Cardiac muscle cell (in vitro differentiated cells and primary cell): ENCODE measurements around the gene ACOT8. TPM values are rescaled to one million over a fixed set of nuclear protein-coding genes. Genes with fewer than 3 reads are reported as not detected.
A peak's percentile ranks its signal among the peaks of the same experiment; 100 is the strongest.

Source experiments
- DNase-seq, 2 donors: peaks; one replicate each; pipeline versions ENCODE4 v3.0.0 to v3.0.0-alpha.2; 2010 to 2017; ENCODE audit warnings: low read depth in 1 of 2, low spot score in 1 of 2
- H3K27ac ChIP-seq: fragments of 200-600 bp; sonication (generic); 2 replicates; pipeline ENCODE4 v1.5.1; 2016
- H3K27me3 ChIP-seq: fragments of 200-600 bp; sonication (generic); 2 replicates; pipeline ENCODE4 v1.6.0; 2016; ENCODE audit warnings: control low read depth
- H3K36me3 ChIP-seq: fragments of 200-600 bp; sonication (generic); 2 replicates; pipeline ENCODE4 v1.5.1; 2016; ENCODE audit warnings: control low read depth
- H3K4me1 ChIP-seq: fragments of 200-600 bp; sonication (generic); 2 replicates; pipeline ENCODE4 v1.8.1; 2017; ENCODE audit warnings: low read depth, mild to moderate bottlenecking, mixed run types
- H3K4me3 ChIP-seq: fragments of 200-600 bp; sonication (generic); 2 replicates; pipeline ENCODE4 v1.5.1; 2016; ENCODE audit warnings: mild to moderate bottlenecking
- H3K9me3 ChIP-seq: fragments of 200-600 bp; sonication (generic); 2 replicates; pipeline ENCODE4 v1.5.1; 2017; ENCODE audit warnings: low read depth, mild to moderate bottlenecking, control low read depth
- CTCF ChIP-seq: IDR thresholded peaks from 2 replicates; pipeline ENCODE4 v1.5.1; 2012; ENCODE audit warnings: low read depth, mild to moderate bottlenecking, low read length
- polyA plus RNA-seq: library from polyadenylated mRNA; unstranded; fragments of >200 nt; fragmentation: Nextera tagmentation; extraction: Ambion mirVana; gene quantifications from 2 replicates; pipeline ENCODE4 v1.2.1, GENCODE V29; 2016
- total RNA-seq: library from RNA; depleted of rRNA; stranded (reverse); fragments of >200 nt; gene quantifications from 2 replicates; pipeline ENCODE4 v1.2.3, GENCODE V29; 2016

ACOT8 gene
- total and polyA plus RNA-seq, 2 experiments from 2014 or later, result 55.9 to 64.9 TPM

- H3K36me3 ChIP-seq, result peaks cover 24% of the 10 kb centered on the region
- DNase-seq, result peak; percentile 91 to 92
- peak; percentile 78 for TF ChIP-seq CTCF
- H3K4me3 ChIP-seq, result peak overlapping the region; percentile 71
- H3K9me3 ChIP-seq, result no peaks in the 10 kb centered on the region
- H3K27ac ChIP-seq, result peak overlapping the region; percentile 95
- H3K27me3 ChIP-seq, result no peaks in the 10 kb centered on the region
- peaks cover 9% of the 10 kb centered on the region for H3K4me1 ChIP-seq
Observed at GRCh38 chr20:45890077-45890984, 33.1 kb upstream of the ACOT8 start.

DNA sequence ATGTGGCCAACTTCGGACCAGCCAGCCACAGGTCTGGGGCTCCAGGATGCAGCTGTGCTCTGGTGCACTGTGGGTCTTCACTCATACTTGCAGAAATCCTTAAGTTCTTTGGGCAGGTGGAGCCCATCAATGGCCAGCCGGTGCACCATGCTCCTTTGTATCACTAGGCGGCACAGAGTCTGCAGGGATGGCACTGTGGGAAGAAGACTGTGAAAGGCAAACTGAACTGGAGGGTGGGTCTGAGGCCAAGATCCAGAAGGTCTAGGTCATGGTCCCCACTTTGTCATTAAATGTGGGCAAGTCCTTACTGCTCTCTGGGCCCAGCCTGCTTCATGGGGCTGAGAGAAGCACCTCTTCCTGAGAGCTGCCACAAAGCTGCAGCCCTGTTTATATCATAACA, 31.5 kb upstream of the ACOT8 start:
- no peaks in the 10 kb centered on the region for H3K9me3 ChIP-seq

GRCh38 chr20:45887346-45887715, 30.1 kb upstream of the ACOT8 start, which contains the start of gene SPATA25:
TSS of gene SPATA25 (minus strand) at chr20:45887622. CDS start at chr20:45887590, 32 bp downstream.
- H3K36me3 ChIP-seq, result peaks cover 12% of the 10 kb centered on the region
- no peaks in the 10 kb centered on the region for H3K27me3 ChIP-seq
- no peak within 1 kb of the TSS for H3K27ac ChIP-seq
- no peak within 1 kb of the TSS for H3K4me3 ChIP-seq
- TF ChIP-seq CTCF, result no peak
- peaks cover 9% of the 10 kb centered on the region for H3K4me1 ChIP-seq
- no peaks in the 10 kb centered on the region for H3K9me3 ChIP-seq
- no peak for DNase-seq

More for the DNA sequence above, 31.5 kb upstream of the ACOT8 start:
- no peak overlapping the region for H3K4me3 ChIP-seq
- no peak for TF ChIP-seq CTCF
- peaks cover 9% of the 10 kb centered on the region for H3K36me3 ChIP-seq
- DNase-seq, result no peak
- H3K27ac ChIP-seq, result no peak overlapping the region
- H3K4me1 ChIP-seq, result peaks cover 9% of the 10 kb centered on the region
- no peaks in the 10 kb centered on the region for H3K27me3 ChIP-seq

DNA sequence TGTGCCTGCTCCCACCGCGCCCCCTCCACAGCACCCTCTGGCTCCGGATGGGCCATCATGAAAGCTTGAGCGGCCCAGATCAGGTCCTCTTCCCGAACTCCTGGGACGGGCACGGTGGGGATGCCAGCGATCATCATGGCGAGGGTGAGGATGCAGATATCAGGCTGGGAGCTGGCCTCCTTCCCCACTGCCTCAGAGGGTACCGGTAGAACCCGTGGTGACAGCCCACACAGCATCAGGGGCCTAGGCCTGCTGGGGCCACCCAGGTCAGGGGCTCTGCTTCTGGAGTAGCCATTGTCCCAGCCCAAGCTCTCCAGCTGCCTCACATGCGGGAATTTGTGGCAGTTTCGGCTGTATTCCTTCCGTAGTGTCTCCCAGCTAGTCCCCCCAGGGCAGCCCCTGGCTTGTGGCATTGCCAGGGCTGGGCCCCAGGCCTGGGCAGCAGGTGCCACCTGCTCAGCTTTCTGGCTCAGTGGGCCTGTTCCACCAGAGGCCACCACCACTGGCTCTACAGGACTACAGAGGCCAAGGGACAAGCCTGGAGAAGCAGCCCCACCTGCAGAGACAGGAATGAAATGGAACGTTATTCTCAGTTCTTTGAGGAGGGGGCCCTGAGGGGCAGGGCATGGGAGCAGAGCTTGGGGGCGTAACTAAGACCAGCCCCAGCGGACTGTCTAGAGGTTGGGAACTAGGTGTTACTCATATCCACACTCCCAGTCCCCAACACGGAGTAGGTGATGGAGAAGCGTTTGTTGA, 29.6 kb upstream of the ACOT8 start:
- no peaks in the 10 kb centered on the region for H3K27me3 ChIP-seq
- H3K36me3 ChIP-seq, result peaks cover 12% of the 10 kb centered on the region
- no peak for TF ChIP-seq CTCF
- no peak for DNase-seq
- H3K9me3 ChIP-seq, result no peaks in the 10 kb centered on the region
- H3K4me1 ChIP-seq, result peaks cover 9% of the 10 kb centered on the region
- H3K27ac ChIP-seq, result no peak overlapping the region
- no peak overlapping the region for H3K4me3 ChIP-seq

DNA sequence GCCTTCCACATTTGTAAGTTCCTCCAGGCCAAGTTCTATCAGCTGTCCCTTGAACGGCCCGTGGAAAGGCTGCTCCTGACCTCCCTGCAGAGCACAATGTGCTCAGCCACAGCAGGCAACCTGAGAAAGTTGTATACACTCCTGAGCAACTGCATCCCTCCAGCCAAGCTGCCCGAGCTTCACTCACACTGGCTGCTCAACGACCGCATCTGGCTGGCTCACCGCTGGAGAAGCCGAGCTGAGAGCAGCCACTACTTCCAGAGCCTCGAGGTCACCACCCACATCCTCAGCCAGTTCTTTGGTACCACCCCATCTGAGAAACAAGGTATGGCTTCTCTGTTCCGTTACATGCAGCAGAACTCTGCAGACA, 25.9 kb upstream of the ACOT8 start:
- Histone ChIP-seq H3K4me1 (peaks cover 6% of the 10 kb centered on the region), H3K9me3 (no peaks in the 10 kb centered on the region), H3K36me3 (peaks cover 16% of the 10 kb centered on the region), H3K27ac (peak overlapping the region; percentile 18), H3K27me3 (no peaks in the 10 kb centered on the region), H3K4me3 (no peak overlapping the region)
- TF ChIP-seq CTCF, result no peak
- no peak for DNase-seq
